Activated CD8-positive, alpha-beta memory T cell treated with anti-CD3 and anti-CD28 coated beads, Interleukin-2, amount 50 U/mL, for 48 hours (primary cell): ENCODE data around the gene SDC3.
"Not testable (repeated sequence)": the region's sequence is repeated elsewhere in the genome, so short reads cannot be mapped to it uniquely, and the experiment has no call there.

Experiments
- DNase-seq: peaks from one replicate; pipeline ENCODE4 v3.0.0-alpha.2; 2020

SDC3 gene

GRCh38 chr1:30872033-30872947, 36.3 kb downstream of the SDC3 start:
- DNase-seq: no peak

GRCh38 chr1:30871276-30871871, 37.2 kb downstream of the SDC3 start:
- DNase-seq: no peak

- no peak for DNase-seq
Observed at GRCh38 chr1:30870656-30871055, 37.9 kb downstream of the SDC3 start.

- DNase-seq: no peak
Observed at GRCh38 chr1:30870035-30870434, 38.5 kb downstream of the SDC3 start.

GRCh38 chr1:30868833-30869435, 39.6 kb downstream of the SDC3 start:
- DNase-seq: peak; percentile 71

- DNase-seq: not testable (repeated sequence)
Observed at GRCh38 chr1:30868057-30868456, 40.5 kb downstream of the SDC3 start.

- no peak for DNase-seq
Observed at GRCh38 chr1:30867537-30867936, 41.0 kb downstream of the SDC3 start.

- DNase-seq: no peak
Observed at GRCh38 chr1:30866594-30866993, 42.0 kb downstream of the SDC3 start.

- DNase-seq: no peak
Observed at GRCh38 chr1:30864681-30865080, 43.9 kb downstream of the SDC3 start.

GRCh38 chr1:30863858-30864604, 44.5 kb downstream of the SDC3 start:
- DNase-seq: no peak

- no peak for DNase-seq
Observed at GRCh38 chr1:30860320-30860652, 48.3 kb downstream of the SDC3 start.

GRCh38 chr1:30857964-30858363, 50.6 kb downstream of the SDC3 start:
- no peak for DNase-seq

- no peak for DNase-seq
Observed at GRCh38 chr1:30857062-30857461, 51.5 kb downstream of the SDC3 start.

GRCh38 chr1:30856260-30856790, 52.2 kb downstream of the SDC3 start:
- no peak for DNase-seq

GRCh38 chr1:30855686-30856259, 52.8 kb downstream of the SDC3 start:
- no peak for DNase-seq

GRCh38 chr1:30853350-30853749, 55.2 kb downstream of the SDC3 start:
- no peak for DNase-seq

GRCh38 chr1:30852026-30852425, 56.5 kb downstream of the SDC3 start:
- no peak for DNase-seq

- DNase-seq: no peak
Observed at GRCh38 chr1:30851286-30851685, 57.3 kb downstream of the SDC3 start.

- DNase-seq: no peak
Observed at GRCh38 chr1:30850607-30851006, 58.0 kb downstream of the SDC3 start.

GRCh38 chr1:30848130-30848529, 60.4 kb downstream of the SDC3 start:
- no peak for DNase-seq

GRCh38 chr1:30847358-30847972, 61.1 kb downstream of the SDC3 start:
- DNase-seq: no peak

- DNase-seq: no peak
Observed at GRCh38 chr1:30846587-30846986, 62.0 kb downstream of the SDC3 start.
